Measurements from ENCODE around the gene ZNF710.
A peak's percentile ranks its signal among the peaks of the same experiment; 100 is the strongest.
"Not testable (repeated sequence)": the region's sequence is repeated elsewhere in the genome, so short reads cannot be mapped to it uniquely, and the experiment has no call there.

Gene ZNF710
- total RNA-seq: 18.1 to 67.2 (median 41.2) reads per million in 18 experiments

GRCh38 chr15:90001062-90001682, at the start of gene ZNF710:
Gene ZNF710 (plus strand): TSS chr15:90001324. CDS start chr15:90067138, 65,814 bp downstream.
- no peak for DNase-seq

GRCh38 chr15:89954541-89954940, 46.6 kb upstream of the ZNF710 start:
- DNase-seq: no peak

DNA sequence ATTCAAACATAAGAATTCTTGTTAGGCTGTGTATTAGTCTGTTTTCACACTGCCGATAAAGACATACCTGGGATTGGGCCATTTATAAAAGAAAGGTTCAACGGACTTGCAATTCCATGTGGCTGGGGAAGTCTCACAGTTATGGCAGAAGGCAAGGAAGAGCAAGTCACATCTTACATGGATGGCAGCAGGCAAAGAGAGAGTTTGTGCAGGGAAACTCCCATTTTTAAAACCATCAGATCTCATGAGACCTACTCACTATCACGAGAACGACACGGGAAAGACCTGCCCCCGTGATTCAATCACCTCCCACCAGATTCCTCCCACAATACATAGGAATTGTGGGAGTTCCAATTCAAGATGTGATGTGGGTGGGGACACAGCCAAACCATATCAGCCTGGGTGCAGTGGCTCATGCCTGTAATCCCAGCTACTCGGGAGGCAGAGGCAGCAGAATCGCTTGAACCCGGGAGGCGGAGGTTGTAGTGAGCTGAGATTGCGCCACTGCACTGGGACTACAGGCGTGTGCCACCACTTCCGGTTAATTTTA, 45.6 kb upstream of the ZNF710 start:
- peak in 1 of 2 donors; percentile 20 for DNase-seq

GRCh38 chr15:89958107-89958805, 42.9 kb upstream of the ZNF710 start:
- DNase-seq: no peak

DNA sequence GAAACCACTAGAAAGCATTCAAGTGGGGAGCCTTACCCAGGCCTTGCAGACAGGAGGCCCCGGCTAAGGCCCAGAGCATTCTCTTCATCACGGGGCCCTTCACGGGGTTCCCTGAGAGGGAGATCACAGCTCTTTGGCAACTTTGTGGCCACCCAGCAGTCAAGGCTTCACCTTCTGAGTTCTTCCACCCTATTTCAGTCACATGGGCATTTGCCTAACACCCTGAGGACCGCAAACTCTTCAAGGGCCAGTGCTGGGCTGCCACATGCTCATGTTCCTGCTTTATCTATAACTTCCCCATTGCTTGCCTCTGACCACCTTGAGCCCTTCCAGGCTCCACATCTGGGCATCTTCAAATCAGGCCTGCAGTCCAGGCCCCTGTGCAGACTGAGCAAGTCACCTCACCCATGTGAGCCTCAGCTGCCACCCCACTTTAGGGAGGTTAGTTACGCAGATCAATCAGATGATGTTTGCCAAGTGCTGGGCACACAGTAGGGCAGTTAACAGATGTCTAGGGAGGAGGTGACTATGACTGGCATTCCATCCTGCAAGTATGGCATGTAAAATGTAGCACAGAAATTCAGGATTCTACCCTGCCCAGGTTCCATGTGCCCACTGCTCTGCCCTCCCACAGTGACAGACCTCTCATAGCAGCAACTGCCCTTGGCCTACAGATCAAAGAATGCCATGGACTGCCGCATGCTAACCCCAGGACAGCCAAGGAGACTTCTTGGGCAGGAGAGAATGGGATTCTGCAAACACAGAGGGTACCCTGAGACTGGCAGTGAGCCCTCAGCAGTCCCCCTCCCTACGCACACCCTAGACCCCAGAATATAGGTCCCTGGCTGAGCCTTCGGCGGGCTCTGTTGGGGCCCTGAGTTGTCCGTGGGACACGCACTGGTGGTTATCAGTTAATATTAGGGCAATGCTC, 37.6 kb upstream of the ZNF710 start:
- DNase-seq: peak; percentile 96 to 97

DNA sequence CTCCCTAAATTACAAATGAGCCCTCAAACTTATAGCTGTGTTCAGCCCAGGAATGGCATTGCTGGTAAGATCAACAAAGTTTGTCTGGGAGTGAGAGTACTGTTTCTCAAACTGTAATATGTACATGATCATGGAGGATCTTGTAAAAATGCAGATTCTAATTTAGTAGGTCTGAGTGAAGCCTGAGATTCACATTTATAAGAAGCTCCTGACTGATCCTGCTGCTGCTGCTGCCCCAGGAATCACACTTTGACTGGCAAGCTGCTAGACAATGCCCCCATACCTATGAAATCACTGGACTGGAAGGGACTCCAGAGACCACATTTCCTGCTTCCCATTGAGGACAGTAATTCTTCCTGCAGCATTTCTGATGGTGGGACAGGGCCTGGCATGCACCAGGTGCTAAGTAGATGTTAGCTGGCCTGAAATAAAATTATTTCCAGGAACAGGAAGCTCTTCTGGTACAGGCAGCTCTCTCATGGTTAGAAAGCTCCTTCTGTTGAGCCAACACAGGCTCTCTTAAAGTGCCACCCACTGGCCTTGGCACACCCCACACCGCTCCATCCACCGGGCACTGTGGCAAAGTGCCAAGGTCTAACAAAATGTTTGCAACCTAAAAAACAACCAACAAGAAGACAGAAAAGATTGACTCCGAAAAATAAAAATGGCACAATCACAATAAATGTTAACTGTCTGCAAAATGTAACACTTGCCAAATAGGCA, 36.7 kb upstream of the ZNF710 start:
- peak; percentile 22 to 27 for DNase-seq

GRCh38 chr15:89967881-89968280, 33.2 kb upstream of the ZNF710 start:
- peak; percentile 37 to 59 for DNase-seq

GRCh38 chr15:89971592-89971997, 29.5 kb upstream of the ZNF710 start:
- DNase-seq: peak in 1 of 2 donors; percentile 13

- peak; percentile 70 to 81 for DNase-seq
Measured at GRCh38 chr15:89972085-89972484, 29.0 kb upstream of the ZNF710 start.

GRCh38 chr15:89975482-89976245, 25.5 kb upstream of the ZNF710 start:
- peak; percentile 55 to 59 for DNase-seq

GRCh38 chr15:89976246-89976600, 24.9 kb upstream of the ZNF710 start:
- peak in 1 of 2 donors; percentile 35 for DNase-seq

DNA sequence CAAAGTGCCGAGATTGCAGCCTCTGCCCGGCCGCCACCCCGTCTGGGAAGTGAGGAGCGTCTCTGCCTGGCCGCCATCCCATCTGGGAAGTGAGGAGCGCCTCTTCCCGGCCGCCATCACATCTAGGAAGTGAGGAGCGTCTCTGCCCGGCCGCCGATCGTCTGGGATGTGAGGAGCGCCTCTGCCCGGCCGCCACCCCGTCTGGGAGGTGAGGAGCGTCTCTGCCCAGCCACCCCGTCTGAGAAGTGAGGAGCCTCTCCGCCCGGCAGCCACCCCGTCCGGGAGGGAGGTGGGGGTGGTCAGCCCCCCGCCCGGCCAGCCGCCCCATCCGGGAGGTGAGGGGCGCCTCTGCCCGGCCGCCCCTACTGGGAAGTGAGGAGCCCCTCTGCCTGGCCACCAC, 23.3 kb upstream of the ZNF710 start:
- DNase-seq: not testable (repeated sequence)

DNA sequence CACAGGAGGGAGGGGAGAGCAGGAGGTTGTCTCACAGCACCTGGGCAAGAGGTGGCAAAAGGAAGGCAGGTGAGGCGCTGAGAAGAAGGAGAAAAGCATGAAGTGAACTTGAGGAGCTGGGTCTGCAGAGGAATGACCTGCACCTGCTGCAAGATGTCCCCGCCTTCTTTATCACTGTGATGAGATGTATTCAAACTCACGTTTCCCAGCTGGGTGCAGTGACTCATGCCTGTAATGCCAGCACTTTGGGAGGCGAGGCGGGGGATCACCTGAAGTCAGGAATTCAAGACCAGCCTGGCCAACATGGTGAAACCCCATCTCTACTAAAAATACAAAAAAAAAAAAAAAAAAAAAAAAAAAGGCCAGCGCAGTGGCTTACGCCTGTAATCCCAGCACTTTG, 22.2 kb upstream of the ZNF710 start:
- no peak for DNase-seq

GRCh38 chr15:89980896-89981295, 20.2 kb upstream of the ZNF710 start:
- peak; percentile 61 to 76 for DNase-seq

DNA sequence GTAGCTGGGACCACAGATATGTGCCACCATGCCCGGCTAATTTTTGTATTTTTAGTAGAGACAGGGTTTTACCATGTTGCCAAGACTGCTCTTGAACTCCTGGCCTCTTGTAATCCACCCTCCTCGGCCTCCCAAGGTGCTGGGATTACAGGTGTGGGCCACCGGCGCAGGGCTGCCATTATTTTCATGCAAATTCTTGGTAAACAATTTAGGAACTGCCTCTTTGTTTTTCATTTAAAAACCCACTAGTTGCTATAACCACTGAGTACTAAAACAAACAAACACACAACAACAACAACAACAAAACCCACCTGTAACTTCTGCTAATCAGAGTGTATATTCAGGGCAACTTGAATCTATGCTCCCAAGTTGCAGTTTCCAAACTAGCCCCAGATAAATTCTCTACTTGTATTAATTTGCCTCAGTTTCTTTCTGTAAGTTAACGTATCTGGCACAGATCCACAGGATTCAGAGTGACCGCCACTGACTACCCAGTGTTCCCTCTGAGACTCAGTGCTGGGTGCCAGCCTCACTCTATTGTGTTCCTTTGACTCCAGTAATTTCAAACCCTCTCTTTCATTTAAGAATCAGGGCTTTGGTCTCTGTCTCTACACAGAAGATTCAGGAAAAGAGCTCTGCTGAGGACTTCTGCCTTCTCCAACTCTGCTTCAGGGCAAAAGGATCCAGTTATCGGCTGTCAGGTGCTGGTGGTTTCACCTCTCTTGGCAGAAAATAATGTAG, 18.6 kb upstream of the ZNF710 start:
- no peak for DNase-seq

DNA sequence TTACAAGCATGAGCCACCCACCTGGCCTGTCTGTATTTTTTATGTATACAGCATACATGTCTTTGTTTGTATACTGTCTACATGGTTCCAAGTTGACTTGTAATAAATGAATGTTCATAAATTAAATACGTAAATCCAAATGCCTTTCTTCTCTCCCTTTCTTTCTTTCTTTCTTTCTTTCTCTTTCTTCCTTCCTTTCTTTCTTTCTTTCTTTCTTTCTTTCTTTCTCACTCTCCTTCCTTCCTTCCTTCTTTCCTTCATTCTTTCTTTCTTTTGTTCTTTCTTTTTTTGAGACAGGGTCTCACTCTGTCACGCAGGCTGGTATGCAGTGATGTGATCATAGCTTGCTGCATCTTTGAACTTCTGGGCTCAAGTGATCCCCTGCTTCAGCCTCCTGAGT, 17.1 kb upstream of the ZNF710 start:
- DNase-seq: no peak

DNA sequence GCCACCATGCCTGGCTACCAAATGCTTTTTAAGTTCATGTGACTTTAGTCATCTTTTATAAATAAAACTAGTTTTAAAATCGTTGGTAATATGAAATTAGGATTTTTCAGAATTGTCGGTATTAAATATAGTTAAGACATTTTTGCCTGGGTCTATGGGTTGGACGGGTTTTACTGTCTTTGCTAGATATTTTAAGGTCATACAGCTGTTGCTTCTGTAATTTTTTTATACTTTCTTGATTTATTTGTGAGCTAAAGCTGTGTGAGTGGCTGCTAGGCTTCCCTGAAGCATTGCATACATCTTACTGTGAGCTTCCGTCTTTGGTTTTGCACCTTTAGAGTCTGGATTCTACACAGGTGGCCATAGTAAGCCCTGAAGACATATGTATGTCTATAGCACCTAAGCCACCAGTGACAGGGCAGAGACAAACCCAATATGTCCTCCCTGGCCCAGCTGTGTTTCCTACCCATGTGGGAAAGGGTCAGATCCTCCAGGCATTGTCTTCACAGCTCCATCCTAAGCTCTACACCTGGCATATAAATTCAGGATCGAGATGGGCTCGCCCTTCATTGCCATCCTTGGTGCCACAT, 16.6 kb upstream of the ZNF710 start:
- DNase-seq: no peak

GRCh38 chr15:89985111-89985510, 16.0 kb upstream of the ZNF710 start:
- no peak for DNase-seq

- DNase-seq: no peak
Measured at GRCh38 chr15:89991312-89991711, 9.8 kb upstream of the ZNF710 start.

DNA sequence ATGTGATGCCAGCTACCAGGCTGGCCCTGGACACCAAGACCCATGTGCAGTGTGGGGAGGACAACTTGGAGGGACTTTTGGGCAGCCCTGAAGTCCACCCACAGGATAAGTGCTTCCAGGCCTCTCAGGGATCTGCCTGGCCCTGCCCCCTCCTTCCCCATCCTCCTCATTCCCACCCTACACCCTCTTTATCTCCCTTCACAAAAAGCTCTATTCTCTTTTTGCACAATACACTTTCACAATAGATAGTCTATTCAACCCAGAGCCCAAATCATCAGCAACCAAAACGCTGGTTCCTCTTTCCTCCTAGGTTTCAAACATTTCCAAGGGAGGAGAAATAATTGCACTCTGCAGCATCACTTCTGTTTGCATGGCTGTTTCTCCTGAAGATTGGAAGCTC, 7.8 kb upstream of the ZNF710 start:
- peak; percentile 72 to 76 for DNase-seq

All from inflammatory macrophage (primary cell).